ENCODE results near the gene RTTN. TPM values are rescaled to one million over a fixed set of nuclear protein-coding genes. Genes with fewer than 3 reads are reported as not detected.

RTTN gene
- total and polyA plus RNA-seq, 2 experiments from 2014 or later, result 7.2 to 31.0 TPM

DNA sequence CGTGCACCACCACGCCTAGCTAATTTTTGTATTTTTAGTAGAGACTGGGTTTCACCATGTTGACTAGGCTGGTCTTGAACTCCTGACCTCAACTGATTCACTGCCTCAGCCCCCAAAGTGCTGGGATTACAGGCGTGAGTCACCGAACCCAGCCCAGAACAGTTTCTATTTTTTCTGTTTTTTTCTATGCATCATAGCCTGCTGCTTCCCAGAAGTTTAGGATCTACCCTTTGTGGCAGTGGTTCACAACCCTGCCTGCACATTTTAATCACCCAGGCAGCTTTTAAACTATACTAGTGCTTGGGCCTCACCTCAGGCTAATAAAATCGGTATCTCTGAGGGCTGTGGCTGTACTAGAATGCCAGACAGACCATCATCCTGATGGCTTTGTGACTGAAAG is 43.6 kb upstream of the RTTN start (continued):
- TF ChIP-seq CREB1 (CRISPR knock-in tag; IDR thresholded peaks at IDR 0.05; ENCODE audit: low read depth), result no peak
- TF ChIP-seq JUNB (IDR thresholded peaks at IDR 0.05; ENCODE audit: unreplicated experiment), result no peak
- TF ChIP-seq EZH2phosphoT487 (IDR thresholded peaks at IDR 0.05; ENCODE audit: unreplicated experiment), result no peak

DNA sequence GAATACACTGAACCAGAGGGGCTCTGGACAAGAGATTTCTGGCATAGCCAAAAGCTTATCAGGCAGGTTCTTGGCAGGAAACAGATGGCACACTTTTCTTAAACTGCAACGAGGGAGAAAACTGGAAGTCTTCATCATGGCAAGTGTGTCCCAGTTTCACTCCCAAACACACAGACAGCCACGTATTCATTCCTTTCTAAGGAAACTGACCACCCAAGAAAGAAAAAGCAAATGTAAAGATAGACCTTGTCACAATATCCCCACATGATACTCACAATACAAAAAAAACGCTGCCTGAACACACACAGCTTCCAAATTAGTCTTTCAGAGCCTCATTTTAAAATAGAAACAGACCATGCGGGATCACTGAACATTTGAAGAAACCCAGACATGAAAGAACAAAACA is 40.6 kb upstream of the RTTN start:
- no peak overlapping the region for H3K4me3 Mint-ChIP-seq

More for the DNA sequence above, 40.6 kb upstream of the RTTN start:
- Histone ChIP-seq H3K4me2 (no peak overlapping the region), H3K9me2 (ENCODE audit: insufficient read depth) (no peaks in the 10 kb centered on the region), H3K27me3 (ENCODE audit: insufficient read depth) (no peaks in the 10 kb centered on the region), H3K4me1 (ENCODE audit: insufficient read depth) (0 out of 2 replicates have a peak, but pooled peaks cover 4% of the 10 kb centered on the region), H3K79me2 (replicated peaks; ENCODE audit: insufficient read depth) (no peaks in the 10 kb centered on the region), H3F3A (replicated peaks; ENCODE audit: low read depth) (no peaks in the 10 kb centered on the region), H2AFZ (no peak overlapping the region; the same call in 1 of the 2 replicates), H3K36me3 (ENCODE audit: insufficient read depth) (no peaks in the 10 kb centered on the region), H4K20me1 (replicated peaks; ENCODE audit: insufficient read depth) (no peaks in the 10 kb centered on the region), H3K4me3 (no peak overlapping the region), H3K27ac (ENCODE audit: low read depth) (no peak overlapping the region)
- DNase-seq (ENCODE audit: low spot score) (no peak), ATAC-seq (no peak)
- no peaks in the 10 kb centered on the region for H3K36me3 Mint-ChIP-seq (ENCODE audit: low read depth)
- H3K27me3 Mint-ChIP-seq (ENCODE audit: insufficient read depth, low read depth, poor library complexity), result peaks cover 3% of the 10 kb centered on the region
- H3K27ac Mint-ChIP-seq, result no peak overlapping the region
- no peaks in the 10 kb centered on the region; the same call in 2 of the 3 replicates for H3K9me3 Mint-ChIP-seq
- no peak for TF ChIP-seq EZH2phosphoT487 (IDR thresholded peaks at IDR 0.05; ENCODE audit: unreplicated experiment)
- TF ChIP-seq, protein P1, sequence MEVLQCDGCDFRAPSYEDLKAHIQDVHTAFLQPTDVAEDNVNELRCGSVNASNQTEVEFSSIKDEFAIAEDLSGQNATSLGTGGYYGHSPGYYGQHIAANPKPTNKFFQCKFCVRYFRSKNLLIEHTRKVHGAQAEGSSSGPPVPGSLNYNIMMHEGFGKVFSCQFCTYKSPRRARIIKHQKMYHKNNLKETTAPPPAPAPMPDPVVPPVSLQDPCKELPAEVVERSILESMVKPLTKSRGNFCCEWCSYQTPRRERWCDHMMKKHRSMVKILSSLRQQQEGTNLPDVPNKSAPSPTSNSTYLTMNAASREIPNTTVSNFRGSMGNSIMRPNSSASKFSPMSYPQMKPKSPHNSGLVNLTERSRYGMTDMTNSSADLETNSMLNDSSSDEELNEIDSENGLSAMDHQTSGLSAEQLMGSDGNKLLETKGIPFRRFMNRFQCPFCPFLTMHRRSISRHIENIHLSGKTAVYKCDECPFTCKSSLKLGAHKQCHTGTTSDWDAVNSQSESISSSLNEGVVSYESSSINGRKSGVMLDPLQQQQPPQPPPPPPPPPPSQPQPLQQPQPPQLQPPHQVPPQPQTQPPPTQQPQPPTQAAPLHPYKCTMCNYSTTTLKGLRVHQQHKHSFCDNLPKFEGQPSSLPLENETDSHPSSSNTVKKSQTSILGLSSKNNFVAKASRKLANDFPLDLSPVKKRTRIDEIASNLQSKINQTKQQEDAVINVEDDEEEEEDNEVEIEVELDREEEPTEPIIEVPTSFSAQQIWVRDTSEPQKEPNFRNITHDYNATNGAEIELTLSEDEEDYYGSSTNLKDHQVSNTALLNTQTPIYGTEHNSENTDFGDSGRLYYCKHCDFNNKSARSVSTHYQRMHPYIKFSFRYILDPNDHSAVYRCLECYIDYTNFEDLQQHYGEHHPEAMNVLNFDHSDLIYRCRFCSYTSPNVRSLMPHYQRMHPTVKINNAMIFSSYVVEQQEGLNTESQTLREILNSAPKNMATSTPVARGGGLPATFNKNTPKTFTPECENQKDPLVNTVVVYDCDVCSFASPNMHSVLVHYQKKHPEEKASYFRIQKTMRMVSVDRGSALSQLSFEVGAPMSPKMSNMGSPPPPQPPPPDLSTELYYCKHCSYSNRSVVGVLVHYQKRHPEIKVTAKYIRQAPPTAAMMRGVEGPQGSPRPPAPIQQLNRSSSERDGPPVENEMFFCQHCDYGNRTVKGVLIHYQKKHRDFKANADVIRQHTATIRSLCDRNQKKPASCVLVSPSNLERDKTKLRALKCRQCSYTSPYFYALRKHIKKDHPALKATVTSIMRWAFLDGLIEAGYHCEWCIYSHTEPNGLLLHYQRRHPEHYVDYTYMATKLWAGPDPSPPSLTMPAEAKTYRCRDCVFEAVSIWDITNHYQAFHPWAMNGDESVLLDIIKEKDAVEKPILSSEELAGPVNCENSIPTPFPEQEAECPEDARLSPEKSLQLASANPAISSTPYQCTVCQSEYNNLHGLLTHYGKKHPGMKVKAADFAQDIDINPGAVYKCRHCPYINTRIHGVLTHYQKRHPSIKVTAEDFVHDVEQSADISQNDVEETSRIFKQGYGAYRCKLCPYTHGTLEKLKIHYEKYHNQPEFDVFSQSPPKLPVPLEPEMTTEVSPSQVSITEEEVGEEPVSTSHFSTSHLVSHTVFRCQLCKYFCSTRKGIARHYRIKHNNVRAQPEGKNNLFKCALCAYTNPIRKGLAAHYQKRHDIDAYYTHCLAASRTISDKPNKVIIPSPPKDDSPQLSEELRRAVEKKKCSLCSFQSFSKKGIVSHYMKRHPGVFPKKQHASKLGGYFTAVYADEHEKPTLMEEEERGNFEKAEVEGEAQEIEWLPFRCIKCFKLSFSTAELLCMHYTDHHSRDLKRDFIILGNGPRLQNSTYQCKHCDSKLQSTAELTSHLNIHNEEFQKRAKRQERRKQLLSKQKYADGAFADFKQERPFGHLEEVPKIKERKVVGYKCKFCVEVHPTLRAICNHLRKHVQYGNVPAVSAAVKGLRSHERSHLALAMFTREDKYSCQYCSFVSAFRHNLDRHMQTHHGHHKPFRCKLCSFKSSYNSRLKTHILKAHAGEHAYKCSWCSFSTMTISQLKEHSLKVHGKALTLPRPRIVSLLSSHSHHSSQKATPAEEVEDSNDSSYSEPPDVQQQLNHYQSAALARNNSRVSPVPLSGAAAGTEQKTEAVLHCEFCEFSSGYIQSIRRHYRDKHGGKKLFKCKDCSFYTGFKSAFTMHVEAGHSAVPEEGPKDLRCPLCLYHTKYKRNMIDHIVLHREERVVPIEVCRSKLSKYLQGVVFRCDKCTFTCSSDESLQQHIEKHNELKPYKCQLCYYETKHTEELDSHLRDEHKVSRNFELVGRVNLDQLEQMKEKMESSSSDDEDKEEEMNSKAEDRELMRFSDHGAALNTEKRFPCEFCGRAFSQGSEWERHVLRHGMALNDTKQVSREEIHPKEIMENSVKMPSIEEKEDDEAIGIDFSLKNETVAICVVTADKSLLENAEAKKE (CRISPR knock-in tag; IDR thresholded peaks at IDR 0.05), result no peak
- H3K4me1 Mint-ChIP-seq, result no peaks in the 10 kb centered on the region

All from GM23338 (cell line).